Glomerular endothelial cell (primary cell): ENCODE results near the gene ADGRG3. TPM values are rescaled to one million over a fixed set of nuclear protein-coding genes. Genes with fewer than 3 reads are reported as not detected.

Source experiments
- DNase-seq: peaks from one replicate; pipeline ENCODE4 v3.0.0-alpha.2; 2011; ENCODE audit warnings: low read depth, low spot score; ENCODE audit errors: extremely low read depth
- total RNA-seq: library from RNA; depleted of rRNA; stranded (reverse); fragments of >200 nt; gene quantifications from 2 replicates; pipeline ENCODE4 v1.2.3, GENCODE V29; 2015

ADGRG3 gene
- 0.12 and 0.53 TPM in 2 replicates for total RNA-seq

DNA sequence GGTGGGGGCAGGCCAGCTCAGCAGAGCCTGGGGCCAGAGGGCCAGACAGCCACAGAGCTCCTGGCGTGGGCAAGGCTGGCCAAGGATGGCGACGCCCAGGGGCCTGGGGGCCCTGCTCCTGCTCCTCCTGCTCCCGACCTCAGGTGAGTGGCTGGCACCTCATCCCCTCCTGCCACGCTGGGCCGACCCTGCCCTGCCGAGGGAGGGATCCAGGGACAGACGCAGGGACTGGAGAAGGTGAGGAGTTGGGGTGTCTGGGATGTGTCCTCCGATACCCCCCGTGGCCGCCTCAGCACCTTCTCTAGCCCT lies at the start of gene ADGRG3:
TSS of gene ADGRG3 (plus strand) at position 44 of the 309 bp plus-strand sequence. CDS start at position 86, 42 bp downstream.
- DNase-seq: no peak

DNA sequence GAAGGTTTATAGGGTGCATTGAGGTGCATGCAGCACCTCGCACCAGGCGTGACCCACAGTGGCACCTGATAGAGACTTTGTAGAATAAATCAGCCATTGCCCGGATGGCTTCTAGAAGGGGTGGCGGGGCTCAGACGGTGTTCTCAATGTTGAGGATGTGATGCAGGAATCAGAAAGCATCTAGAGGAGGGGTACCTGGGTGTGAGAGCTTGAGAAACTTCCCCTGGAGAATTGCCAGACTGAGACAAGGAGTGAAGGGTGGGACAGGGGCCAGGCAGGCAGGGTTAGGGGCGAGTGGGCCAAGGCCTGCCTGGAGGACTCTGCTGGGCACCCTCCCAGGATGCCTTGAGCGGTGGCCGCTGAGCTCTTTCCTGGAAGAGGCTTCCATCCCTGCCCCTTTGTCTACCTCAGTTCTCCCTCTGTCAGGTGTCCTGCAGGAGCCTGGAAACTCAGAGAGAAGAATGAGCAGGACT lies 48.9 kb upstream of the ADGRG3 start:
- no peak for DNase-seq

- DNase-seq: no peak
Observed at GRCh38 chr16:57619606-57620334, 48.3 kb upstream of the ADGRG3 start.

GRCh38 chr16:57620335-57621231 lies 47.5 kb upstream of the ADGRG3 start:
- DNase-seq: no peak

- DNase-seq: no peak
Observed at GRCh38 chr16:57621521-57622271, 46.4 kb upstream of the ADGRG3 start.

GRCh38 chr16:57622361-57623250 lies 45.5 kb upstream of the ADGRG3 start:
- DNase-seq: no peak

GRCh38 chr16:57623251-57624043 lies 44.7 kb upstream of the ADGRG3 start:
- DNase-seq: no peak

- no peak for DNase-seq
Observed at GRCh38 chr16:57624044-57624688, 43.9 kb upstream of the ADGRG3 start.

DNA sequence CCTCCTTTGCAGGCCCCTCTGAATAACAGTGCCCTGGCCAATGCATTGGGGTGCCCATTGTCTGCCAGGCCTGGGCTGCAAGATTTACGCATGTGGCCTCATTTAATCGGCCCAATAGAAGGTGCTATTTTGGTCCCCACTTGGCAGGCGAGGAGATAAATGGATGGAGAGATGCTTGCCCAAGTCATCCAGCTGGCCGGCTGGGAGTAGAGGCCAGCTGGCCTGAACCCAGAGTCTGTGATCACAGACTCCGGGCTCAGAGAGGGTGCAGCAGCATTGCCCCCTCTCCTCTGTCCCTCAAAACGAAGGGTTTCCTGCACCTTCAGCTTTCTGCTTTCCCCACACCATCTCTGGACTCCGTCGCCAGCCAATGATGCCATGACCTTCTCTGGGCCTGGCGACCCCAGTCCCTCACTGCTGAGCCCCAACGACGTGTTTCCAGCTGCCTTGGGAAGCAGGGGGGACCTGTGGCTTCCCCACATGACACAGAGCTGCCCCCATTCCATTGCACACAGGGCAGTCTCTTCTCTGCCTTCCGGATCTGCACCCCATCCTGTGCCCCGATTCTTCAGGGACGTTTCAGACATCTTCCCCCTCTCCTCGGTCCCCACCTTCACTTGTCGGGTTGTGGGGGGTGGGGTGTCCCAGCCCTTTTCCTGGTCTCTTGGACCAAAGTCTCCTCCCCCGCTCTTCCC lies 43.2 kb upstream of the ADGRG3 start:
- no peak for DNase-seq

- no peak for DNase-seq
Observed at GRCh38 chr16:57626420-57627170, 41.5 kb upstream of the ADGRG3 start.

DNA sequence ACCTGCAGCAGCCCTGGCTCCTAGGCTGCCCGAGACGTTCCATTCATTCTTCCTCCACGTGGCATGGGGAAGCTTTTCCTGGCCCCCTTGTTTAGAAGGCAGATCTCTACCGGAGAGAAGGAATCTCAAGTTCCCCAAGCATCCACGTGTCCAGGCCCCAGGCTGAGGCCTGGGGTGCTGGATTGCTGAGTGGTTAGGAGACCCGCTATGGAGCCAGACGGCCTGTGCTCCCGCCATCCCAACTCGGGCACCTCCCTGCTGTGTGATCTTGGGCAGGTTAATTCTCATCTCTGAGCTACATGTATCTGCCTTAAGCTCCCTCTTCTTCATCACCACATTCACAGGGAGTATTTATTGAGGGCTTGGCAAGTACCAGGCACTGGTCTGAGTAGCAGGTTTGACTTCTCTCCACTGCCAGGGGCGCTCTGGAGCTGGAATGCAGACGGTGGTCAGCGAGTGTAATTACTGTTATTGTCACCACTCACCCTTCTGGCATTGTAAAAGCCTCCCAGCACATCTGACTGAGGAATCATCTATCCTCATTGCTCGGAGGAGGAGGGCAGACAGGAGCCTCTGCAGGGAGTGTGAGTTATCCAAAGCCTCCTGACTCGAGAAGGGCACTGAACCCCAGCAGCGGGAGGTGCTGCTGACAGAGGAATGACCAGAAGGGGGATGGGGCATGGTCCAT lies 40.8 kb upstream of the ADGRG3 start:
- no peak for DNase-seq

GRCh38 chr16:57628008-57628781 lies 39.9 kb upstream of the ADGRG3 start, which contains the start of gene ADGRG1:
Gene ADGRG1 (plus strand): TSS chr16:57628630. CDS start chr16:57650288, 21,658 bp downstream.
- no peak for DNase-seq

GRCh38 chr16:57628783-57629293 lies 39.3 kb upstream of the ADGRG3 start:
- DNase-seq: no peak

DNA sequence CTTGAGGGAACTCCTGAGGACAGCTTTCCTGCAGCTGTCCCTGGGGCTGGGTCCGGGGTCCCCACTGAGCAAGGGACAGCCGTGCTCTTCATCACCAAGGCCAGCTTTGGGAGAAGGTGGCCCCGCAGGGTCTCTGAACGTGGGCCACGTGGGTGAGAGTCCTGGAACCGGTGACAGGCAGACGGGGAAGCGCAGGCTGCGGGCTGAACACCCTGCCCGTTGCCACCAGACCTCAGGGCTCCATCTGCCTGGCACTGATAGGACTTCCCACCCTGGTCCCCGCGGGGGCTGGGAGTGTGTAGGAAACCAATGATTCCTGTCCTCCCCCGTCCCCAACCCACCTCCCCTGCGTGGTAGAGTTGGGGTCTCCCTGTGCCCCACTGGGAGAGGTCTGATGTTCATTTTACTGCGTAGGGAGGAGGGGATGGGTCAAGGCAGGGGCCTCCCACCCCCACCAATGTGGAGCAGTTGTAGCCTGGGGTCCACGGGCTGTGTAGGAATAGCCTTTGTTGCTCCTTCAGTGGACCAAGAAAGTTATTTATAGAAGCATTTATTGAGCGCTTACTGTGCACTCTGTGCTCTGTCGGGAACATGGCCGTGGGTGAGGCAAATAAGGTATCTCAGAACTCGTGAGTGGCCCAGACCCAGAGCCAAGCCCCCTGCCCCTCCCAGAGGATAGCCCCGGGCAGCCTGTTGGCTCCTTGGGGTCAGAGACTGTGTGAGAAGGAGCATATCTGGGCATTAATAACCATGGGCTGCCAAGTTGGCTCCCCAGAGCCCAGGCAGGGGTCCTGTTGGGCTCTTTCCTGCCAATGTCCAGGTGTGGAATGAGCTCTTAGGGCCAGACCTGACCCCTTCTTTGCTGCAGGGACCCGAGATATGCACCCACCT lies 38.3 kb upstream of the ADGRG3 start:
- no peak for DNase-seq

GRCh38 chr16:57630407-57630797 lies 37.7 kb upstream of the ADGRG3 start:
- no peak for DNase-seq
